ENCODE measurements around the gene YWHAG.

DNA sequence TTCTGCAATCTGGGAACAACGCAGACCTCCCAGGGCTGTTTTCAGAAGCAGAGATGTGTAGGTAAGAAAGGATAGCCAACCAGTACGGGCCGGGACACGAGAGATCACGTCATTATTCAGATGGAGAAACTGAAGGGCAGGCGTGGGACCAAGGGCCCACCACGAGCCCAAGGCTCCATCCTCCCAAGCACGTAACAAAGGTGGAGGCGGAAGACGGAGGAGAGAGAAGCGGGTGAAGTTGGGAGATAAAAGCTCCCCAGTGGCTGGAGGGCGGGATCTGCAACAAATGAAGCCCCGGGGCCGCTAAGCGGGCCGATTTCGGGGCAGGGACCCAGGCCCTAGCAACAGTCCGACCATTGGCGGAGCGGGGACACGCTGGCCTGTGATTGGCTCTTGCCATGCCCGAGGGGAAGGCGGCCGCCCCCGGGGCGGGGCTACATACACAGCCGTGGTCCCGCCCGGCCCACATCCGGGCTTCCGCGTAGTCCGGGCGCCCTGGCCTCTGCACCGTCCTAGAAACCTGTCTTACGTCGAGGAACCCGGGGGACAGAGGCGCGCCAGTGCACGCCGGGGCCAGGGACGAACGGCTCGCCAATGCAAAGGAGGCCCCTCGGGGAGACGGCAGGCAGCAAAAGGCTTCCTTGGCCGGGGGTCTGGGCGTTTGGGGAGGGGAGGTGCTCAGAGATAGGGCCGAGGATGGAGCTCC is 40.9 kb downstream of the YWHAG start:
- no peak for TF ChIP-seq CEBPB (IDR thresholded peaks at IDR 0.05)
- no peak for TF ChIP-seq YY1 (IDR thresholded peaks at IDR 0.05; ENCODE audit: low read depth)
- no peak; the same call in 1 of the 2 replicates for TF ChIP-seq EP300 (IDR thresholded peaks at IDR 0.05; ENCODE audit: borderline replicate concordance)
- TF ChIP-seq CREB1 (IDR thresholded peaks at IDR 0.05; ENCODE audit: low read depth): peak; percentile 52; the same call in 1 of the 2 replicates
- TF ChIP-seq, protein P1, sequence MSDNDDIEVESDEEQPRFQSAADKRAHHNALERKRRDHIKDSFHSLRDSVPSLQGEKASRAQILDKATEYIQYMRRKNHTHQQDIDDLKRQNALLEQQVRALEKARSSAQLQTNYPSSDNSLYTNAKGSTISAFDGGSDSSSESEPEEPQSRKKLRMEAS (IDR thresholded peaks at IDR 0.05): peak; percentile 64
- TF ChIP-seq EGR1 (IDR thresholded peaks at IDR 0.05): no peak
- TF ChIP-seq TCF12 (IDR thresholded peaks at IDR 0.05; ENCODE audit: low read depth): no peak
- TF ChIP-seq NFIC (IDR thresholded peaks at IDR 0.05): no peak
- TF ChIP-seq RAD21 (IDR thresholded peaks at IDR 0.05; ENCODE audit: low read depth): no peak
